GM19452 (cell line): ENCODE measurements around the gene AGXT2.
"Not testable (repeated sequence)": the region's sequence is repeated elsewhere in the genome, so short reads cannot be mapped to it uniquely, and the experiment has no call there.

Experiments
- ATAC-seq: cut with Tn5 transposase; IDR thresholded peaks from one replicate; pipeline ENCODE4 v1.9.1; 2021; ENCODE audit not compliant: unreplicated experiment

AGXT2 gene

DNA sequence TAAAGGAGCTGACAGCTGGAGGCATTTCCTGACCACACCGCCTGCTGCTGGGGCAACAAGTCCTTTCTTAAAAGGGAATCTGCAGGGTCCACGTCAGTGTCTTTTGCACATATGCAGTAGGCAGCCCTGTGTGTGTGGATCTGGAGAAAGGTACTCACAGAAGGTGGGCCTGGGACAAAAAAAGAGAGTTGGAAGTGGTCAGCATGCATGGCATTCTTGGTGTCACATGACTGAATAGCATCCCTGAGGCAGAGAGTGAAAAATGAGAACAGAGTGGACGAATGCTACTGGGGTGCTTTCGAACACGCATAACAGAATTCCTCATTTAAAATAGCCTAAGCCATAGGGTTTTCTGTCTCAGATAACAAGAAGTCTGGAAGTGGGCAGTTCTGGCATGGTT lies 71.4 kb downstream of the AGXT2 start:
- ATAC-seq: no peak

DNA sequence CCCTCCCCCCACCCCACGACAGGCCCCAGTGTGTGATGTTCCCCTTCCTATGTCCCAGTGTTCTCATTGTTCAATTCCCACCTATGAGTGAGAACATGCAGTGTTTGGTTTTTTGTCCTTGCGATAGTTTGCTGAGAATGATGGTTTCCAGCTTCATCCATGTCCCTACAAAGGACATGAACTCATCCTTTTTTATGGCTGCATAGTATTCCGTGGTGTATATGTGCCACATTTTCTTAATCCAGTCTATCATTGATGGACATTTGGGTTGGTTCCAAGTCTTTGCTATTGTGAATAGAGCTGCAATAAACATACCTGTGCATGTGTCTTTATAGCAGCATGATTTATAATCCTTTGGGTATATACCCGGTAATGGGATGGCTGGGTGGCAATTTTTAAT lies 76.1 kb downstream of the AGXT2 start:
- not testable (repeated sequence) for ATAC-seq

DNA sequence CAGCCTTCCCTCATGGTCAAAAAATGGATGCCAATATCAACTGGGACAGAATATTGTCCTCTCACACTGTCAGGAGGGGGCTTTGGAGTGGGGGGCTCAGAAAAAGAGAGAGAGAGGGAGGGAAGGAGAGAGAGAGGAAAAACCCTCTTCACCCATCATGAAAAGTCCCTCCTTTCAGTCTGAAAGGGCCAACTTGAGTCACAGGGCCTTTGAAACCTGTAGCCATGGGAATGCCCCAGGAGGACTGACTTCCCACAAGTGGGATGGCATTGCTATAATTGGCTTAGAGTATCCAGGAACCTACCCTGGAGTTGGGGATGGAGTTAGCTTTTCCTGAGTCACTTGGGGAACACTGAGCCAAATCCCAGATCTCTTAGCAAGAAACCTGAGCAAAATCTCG lies 77.2 kb downstream of the AGXT2 start:
- no peak for ATAC-seq

- no peak for ATAC-seq
Measured at GRCh38 chr5:34968258-34968657, 79.5 kb downstream of the AGXT2 start.

DNA sequence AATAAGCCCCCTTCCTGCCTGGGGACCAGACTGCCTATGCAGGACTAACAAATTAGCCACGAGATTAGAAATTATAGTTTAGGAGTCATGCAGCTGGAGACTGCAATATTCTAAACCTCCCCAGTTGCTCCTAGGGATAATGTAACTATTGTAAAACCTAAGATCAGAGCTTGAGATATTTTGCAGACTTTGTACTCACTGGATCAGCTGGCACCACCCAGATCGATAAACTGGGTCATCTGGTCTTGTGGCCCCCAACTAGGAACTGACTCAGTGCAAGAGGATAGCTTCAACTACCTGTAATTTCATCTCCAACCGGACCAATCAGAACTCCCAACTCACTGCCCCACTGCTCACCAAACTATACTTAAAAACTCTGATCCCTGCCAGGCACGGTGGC lies 80.2 kb downstream of the AGXT2 start:
- no peak for ATAC-seq

GRCh38 chr5:34959323-34959722 lies 88.4 kb downstream of the AGXT2 start:
- ATAC-seq: peak; percentile 93

GRCh38 chr5:34957857-34958690 lies 89.7 kb downstream of the AGXT2 start:
- ATAC-seq: no peak

GRCh38 chr5:34957321-34957720 lies 90.4 kb downstream of the AGXT2 start:
- no peak for ATAC-seq
